Neural cell (in vitro differentiated cells): Measurements from ENCODE around the gene KCNJ6.

Source experiments
- CTCF ChIP-seq: fragments of 450-650 bp; IDR thresholded peaks from 2 replicates; pipeline ENCODE4 v1.5.1; 2014; ENCODE audit warnings: antibody characterized with exemption, mild to moderate bottlenecking, moderate library complexity; ENCODE audit not compliant: poor library complexity, severe bottlenecking
- EP300 ChIP-seq: fragments of 450-650 bp; conservative IDR thresholded peaks from 2 replicates; pipeline ENCODE4 v1.6.1; 2014; ENCODE audit warnings: antibody characterized with exemption, mild to moderate bottlenecking, moderate library complexity; ENCODE audit not compliant: poor library complexity, severe bottlenecking
- EZH2 ChIP-seq: fragments of 200-600, 300-800 bp; shearing (Covaris generic), sonication (generic); IDR thresholded peaks from 2 replicates; pipeline ENCODE4 v1.6.1; 2014; ENCODE audit warnings: antibody characterized with exemption, low read length, borderline replicate concordance, mild to moderate bottlenecking; ENCODE audit not compliant: insufficient read depth, poor library complexity, severe bottlenecking
- POLR2AphosphoS5 ChIP-seq: IDR thresholded peaks from 2 replicates; pipeline ENCODE4 v1.6.1; 2012
- SMC3 ChIP-seq: fragments of 450-650 bp; conservative IDR thresholded peaks from 2 replicates; pipeline ENCODE4 v1.6.1; 2014; ENCODE audit warnings: antibody characterized with exemption, mild to moderate bottlenecking, moderate library complexity; ENCODE audit not compliant: poor library complexity
- TAF1 ChIP-seq: IDR thresholded peaks from 2 replicates; pipeline ENCODE4 v1.6.1; 2012; ENCODE audit warnings: low read depth

DNA sequence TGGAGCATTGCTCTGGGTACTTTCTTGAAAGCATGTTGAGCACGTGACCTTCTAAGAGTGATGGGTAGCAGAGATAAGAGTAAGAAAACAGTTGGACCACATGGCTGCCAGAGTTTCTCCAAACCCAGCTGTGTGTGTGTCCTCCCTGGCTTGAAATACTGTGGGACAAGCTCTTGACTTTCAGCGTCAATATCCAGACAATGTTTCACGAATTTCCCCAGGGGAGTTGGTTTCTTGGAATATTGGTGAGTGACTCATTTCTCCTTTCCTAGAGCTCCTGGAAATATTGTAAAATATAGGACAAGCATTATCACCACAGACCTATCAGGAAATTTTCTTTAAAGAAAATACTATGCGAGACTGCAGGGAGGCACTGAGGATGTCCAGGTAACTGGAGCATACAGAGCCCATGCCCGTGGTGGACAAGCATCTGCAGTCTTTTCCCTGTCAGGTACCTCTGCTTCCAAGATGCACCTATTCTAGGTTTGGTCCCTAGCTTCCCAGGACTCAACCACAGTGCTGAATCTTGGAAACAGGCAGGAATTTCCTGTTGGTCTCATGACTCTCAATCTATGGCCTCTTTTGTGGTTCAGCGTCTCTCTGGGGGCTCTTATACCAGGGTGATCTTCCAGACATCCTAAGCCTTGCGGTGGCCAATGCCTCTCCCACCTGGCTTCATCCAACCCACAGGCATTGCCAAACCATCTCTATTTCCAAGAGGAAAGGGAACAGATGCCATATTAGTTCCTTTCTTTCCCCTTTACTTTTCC, 67.4 kb downstream of the KCNJ6 start:
- TF ChIP-seq POLR2AphosphoS5 (no peak), CTCF (no peak), EZH2 (no peak), EP300 (no peak), SMC3 (no peak), TAF1 (no peak)
